Stimulated activated CD8-positive, alpha-beta memory T cell treated with anti-CD3 and anti-CD28 coated beads, Interleukin-12 subunit alpha, Interleukin-12 subunit beta, amount 100 ng/mL, for 24 hours (primary cell): ENCODE data around the gene WDR89.
A peak's percentile ranks its signal among the peaks of the same experiment; 100 is the strongest.
"Not testable (repeated sequence)": the region's sequence is repeated elsewhere in the genome, so short reads cannot be mapped to it uniquely, and the experiment has no call there.

Experiments used
- DNase-seq: peaks from one replicate; pipeline ENCODE4 v3.0.0-alpha.2; 2020; ENCODE audit errors: extremely low read depth

Gene WDR89, protein sequence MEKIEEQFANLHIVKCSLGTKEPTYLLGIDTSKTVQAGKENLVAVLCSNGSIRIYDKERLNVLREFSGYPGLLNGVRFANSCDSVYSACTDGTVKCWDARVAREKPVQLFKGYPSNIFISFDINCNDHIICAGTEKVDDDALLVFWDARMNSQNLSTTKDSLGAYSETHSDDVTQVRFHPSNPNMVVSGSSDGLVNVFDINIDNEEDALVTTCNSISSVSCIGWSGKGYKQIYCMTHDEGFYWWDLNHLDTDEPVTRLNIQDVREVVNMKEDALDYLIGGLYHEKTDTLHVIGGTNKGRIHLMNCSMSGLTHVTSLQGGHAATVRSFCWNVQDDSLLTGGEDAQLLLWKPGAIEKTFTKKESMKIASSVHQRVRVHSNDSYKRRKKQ

DNA sequence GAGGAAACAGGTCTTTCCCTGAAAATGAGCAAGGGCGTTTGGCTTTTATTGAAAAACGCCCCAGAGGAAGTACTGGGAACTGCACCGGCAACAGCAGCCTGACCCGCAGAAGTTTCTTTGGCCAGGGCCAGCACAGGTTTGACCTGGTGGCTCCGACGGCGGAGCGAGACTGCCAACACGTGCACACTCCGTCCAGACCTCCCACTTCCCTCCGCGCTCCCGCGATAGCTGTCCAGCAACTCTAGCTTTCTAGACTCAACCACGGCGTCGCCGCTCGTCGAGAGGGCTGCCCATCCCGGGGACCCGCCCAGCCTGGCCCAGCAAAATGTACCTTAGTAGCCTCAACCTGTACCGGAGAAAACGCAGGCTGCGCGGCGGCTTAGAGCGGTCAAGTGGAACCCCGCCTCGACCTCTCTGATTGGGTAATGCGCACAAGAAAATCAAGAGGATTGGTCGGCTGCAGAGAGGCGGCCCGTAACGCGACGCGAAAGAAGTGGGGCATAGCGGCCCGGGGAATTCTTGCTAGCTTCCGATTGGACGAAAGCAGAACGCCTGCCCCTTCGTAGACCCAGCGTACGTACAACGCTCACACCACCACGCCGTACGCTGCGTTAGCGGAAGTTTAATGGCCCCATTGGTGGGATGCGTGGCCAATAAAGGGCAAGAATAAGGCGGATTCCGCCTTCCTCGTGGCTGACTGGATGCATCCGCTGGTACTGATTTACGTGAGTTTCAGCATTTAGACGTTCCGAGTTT, at the start of gene WDR89:
Gene WDR89 (minus strand): TSS at position 399 of the 756 bp plus-strand sequence. CDS start 41,929 bp downstream, outside the sequence.
- peak; percentile 88 for DNase-seq

DNA sequence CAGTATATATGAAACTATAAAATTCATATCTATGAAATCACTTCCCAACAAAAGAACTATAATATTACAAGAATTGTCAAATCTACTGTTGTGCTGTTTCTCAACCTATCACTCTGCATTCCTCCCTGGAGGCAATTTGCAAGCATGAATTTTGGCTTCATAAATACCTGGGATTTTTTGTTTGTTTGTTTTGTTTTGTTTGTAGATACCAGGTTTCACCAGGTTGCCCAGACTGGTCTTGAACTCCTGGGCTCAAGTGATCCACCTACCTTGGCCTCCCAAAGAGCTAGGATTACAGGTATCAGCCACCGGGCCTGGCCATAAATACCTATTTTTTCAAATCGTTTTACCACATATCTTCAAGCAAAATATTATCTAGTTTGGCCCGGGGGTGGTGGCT, 47.5 kb upstream of the WDR89 start:
- no peak for DNase-seq

DNA sequence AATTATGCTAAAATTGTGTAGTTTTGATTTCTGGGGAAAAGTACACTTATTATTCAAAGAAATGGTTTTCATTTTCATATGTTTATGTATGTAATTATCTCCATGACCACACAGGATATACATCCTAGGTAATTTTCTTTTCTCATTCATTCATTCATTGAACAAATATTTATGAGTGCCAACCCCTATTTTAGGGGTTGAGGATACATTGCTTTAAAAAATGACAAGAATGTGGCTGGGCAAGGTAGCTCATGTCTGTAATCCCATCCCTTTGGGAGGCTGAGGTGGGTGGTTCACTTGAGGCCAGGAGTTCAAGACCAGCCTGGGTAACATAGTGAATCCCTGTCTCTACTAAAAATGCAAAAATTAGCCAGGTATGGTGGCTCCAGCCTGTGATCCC, 45.3 kb upstream of the WDR89 start:
- DNase-seq: no peak

DNA sequence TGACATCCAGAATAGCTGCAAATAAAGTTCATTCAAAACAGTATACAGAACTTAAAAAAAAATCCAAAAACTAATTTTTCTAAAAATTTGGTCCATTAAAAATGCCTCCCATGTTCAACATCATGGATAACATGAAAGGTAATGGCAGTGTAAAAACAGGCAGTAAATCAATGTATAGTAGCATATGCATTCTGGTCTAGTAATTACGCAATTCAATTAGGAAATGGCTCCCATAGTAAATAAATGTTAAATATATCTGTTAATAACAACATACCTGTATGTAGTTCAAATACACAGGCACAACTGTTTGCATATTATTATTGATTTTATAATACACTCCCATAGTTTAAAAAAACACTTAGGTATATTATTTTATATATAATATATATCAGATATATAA, 43.7 kb upstream of the WDR89 start:
- no peak for DNase-seq

DNA sequence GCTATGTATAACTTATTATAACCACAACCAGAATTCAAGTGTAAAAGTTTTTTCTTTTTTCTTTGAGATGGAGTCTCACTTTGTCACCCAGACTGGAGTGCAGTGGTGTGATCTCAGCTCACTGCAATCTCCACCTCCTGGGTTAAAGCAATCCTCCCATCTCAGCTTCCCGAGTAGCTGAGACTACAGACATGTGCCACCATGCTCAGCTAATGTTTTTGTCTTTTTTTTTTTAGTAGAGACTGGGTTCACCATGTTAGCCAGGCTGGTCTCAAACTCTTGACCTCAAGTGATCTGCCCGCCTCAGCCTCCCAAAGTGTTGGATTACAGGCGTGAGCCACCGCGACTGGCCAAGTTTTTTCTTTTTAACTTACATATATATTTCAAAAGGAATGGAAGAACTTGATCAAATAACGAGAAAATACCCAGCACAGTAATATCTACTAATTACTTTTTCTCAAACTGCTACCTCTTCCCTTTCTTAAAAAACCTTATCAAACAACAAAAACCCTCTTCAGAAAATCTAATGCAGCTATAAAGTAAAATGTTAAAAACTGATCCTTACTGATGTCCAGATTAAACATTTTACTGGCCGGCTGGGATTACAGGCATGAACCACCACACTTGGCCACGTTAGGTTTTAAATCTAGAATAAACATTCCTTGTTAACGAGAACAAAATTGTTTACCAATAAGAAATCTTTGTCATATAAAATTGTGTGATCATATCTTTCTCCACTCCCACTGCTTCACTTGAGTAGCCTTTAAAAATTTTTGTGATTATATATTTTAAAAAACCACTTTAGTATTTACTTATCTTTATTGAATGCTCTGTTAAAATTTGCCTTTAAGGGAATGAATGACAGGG, 41.3 kb upstream of the WDR89 start:
- no peak for DNase-seq

DNA sequence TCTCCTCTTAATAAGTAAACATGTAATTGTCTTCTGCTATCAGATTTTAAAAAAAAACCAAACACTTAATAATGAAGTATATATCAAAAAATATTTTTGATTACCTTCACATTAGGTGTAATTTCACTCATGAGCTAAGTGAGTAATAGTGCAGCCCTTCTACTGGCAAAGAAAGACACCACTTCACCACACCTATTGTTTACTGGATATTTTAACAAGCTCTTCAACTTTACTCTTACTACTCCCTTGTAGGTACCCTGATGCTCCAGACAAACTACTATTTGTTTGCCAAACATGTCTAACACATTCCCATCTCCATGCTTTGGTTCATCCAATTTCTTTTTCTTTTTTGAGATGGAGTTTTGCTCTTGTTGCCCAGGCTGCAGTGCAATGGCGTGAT, 36.9 kb upstream of the WDR89 start:
- no peak for DNase-seq

DNA sequence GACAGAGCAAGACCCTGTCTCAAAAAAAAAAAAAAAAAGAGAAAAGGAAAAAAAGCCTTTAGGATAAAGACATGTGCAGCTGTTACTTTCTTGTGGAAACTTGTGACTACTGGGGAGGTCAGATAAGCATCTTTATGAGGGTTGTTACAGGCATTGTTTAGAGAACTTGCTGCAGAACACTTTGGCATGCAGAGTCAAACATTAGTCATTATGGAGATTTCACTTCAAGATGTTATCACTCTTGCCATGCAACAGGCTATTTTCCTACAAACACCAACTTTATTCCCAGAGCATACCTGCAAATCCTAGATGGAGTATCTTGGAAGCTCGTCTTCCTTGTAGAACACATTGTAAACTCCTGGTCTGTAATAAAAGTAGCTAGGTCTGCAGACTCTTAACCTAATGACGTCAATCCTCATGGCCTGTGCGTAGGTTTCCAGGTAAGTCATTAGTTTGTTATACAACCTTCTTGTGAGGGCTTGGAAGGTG, 36.3 kb upstream of the WDR89 start:
- DNase-seq: no peak

DNA sequence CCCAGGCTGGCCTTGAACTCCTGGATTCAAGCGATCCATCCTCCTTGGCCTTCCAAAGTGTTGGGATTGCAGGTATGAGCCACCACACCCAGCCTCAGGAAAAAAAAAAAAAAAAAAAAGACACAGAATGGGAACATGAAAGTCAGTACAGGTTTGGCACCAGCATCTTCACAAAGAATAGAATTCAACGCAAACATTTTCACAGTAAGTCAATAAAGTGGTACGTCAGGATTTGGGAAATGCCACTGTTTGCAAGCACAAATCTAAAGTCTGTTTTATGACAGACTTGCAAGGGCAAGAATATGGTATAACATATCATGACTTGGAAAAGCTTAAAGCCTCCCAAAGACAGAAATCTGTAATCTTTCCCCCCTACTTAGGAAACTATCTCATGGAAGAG, 34.9 kb upstream of the WDR89 start:
- no peak for DNase-seq

DNA sequence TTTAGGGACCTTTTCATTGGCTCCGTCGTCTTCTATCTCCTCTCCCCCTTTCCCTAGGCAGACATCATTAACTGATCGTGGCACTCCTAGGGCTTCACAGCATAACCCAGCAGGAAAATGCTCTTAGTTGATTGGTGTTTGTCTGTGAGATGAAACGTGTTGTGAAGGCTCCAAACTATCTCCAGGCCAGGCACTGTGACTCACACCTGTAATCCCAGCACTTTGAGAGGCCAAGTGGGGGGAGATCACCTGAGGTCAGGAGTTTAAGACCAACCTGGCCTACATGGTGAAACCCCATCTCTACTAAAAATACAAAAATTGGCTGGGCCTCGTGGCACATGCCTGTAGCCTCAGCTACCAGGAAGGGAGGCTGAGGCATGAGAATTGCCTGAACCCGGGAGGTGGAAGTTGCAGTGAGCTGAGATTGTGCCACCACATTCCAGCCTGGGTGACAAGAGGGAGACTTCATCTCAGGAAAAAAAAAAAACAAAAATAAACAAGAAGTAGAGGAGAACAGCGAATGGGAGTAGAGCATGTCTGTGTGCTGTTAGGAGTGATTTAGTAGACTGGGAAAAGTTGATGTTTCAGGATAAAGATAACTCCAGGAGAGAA, 32.3 kb upstream of the WDR89 start:
- no peak for DNase-seq

DNA sequence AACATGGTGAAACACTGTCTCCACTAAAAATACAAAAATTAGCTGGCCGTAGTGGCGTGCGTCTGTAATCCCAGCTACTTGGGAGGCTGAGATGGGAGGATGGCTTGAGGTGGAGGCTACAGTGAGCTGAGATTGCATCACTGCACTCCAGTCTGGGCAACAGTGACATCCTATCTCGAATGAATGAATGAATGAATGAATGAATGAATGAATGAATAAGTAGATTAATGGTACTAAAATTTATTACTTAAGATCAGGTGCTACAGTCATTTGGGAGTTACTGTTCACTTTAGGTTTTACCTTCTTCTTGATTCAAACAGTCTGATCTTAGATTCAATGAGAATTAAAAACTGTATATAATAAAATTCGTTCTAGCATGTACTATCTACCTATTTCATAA, 31.6 kb upstream of the WDR89 start:
- DNase-seq: no peak

DNA sequence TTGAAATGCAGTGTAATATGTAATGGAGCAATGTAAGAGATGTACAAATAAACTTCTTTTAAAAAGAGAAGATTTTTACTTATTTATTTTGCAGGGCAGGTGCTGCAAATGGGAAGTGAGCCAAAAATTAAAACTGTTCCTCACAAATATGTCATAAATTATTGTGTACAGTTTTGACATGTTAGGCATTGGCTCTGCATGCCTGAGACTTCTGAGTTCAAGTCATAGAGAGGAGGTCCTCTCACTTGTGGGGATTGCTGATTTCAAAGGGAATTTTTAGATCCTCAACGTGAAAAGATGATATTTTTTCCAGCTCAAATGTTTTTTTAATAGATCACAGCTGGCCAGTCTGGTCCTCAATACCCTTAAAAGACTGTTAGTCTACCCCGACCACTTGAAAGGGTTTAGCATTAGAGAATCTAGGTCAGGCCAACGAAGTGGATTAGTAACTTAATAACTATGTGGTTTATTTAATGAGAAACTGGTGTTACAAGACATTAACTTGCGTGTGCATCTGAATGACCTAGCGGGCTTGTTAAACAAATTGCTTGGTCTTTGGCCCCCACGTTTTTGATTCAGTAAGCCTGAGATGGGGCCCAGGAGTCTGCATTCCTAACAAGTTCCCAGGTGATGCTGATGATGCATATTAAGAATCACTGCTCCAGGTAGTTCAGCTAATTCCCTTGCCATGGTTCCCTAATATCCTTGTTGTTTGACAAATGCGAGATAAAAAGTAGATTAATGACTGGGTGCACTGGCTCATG, 30.9 kb upstream of the WDR89 start:
- no peak for DNase-seq

DNA sequence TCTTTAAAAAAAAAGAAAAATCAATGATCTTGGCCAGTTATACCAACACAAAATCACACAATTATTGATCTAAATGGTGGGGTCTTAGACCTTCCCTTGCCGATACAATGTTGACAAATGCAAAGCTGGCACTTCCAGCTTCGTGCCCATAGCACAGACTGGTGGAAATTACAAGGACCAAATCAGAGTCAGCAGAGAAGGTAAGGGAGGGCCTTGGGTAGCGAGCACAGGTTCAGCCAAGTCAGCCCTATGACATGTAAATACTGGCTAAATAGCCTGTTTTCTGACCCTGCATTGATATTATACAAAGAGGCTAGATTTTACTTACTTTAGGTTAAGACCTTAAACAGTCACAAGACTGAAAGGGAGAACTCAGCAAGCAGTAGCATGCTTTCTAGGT, 30.3 kb upstream of the WDR89 start:
- DNase-seq: no peak

DNA sequence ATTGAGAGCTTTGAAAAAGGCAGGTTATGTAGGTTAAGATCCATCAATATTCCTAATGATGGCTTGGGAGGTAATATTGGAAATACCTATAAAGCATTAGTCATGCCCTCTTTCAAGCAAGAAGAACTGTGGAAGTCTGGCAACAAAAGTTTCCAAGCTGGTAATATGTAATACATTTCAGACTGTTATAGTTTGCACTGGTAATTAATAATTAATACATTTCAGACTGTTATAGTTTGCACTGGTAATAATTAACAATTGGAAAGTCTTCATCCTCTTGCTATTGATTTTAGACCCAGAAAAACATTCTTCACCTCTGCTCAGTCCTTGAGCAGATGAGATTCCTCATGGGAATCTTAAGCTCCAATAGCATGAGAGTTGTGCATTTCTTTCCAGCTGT, 29.0 kb upstream of the WDR89 start:
- no peak for DNase-seq

DNA sequence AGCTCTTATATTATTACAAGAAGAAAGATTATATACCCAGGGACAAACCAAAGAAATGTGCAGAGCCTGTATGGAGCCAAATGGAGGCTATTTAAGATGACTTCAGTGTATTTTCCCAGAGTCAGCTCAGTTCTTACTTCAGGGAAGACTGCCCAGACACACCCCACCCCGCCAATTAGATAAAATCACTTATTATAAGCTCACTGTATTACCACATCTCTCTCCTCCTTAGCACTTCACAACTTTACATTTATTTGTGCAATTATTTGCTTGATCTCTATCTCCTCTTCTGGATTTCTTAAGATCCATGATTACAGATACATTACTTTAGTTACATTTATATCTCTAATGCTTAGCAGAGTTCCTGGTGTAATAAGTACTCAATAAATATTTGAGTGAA, 24.7 kb upstream of the WDR89 start:
- no peak for DNase-seq

DNA sequence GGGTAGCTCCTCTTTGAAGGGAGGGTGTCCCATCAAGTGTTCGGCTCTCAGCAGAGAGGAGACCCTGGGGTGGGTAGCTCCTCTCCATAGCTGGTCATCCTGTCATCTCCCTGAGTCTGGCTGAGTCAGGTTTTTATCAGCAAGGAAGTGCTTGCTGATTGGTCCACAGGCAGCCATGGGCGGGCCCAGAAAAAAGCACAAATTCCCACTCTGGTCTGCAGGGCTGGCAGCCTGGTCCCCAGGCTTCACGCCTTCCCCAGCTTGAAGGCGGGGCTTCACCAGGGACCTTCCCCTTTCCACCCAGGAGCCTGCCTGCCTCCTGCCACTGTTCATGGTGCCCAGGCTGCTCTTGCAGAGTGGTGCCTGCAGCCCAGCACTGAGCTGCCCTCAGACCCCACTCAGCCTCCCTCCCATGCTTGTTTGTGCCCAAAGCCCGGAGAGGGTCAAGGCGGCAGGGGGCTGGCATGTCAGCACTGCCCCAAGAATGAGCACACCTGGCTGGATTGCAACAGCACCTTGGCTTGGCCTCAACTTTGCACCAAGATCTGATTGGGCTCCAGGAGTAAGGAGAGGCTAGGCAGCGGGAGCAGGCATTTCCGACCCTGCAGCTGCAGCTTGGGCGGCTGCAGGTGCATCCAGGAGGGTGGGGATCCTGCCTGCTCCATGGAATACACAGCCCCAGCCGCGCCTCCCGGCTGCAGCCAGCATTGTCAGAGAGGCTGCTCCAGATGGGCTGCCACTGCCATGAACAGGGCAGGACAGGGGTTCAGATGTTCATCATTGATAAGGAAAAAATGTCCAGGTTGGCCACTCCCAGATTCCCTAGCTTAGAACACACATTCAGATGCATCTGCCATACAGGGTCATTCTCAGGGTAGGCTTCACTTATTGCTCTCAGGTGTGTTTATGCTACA, 22.0 kb upstream of the WDR89 start:
- no peak for DNase-seq

DNA sequence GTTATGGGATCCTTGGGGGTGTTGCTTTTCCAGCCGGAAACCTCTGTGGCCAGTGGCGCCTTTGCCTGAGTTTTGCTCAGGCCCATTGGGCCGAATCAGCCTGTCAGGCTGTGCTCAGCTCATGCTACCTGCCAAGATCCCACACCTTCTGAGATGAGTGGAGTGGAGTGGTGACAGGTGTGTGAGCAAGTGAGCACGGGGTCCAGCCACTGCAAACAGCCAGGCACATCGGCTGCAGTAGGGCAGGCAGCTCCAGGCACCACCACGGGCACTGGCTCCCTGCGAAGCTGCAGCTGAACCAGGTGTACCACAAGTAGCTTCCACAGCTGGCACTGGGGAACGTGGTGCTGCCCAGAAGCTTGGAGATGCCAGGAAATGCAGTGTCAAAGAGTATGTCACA, 21.1 kb upstream of the WDR89 start:
- DNase-seq: no peak

DNA sequence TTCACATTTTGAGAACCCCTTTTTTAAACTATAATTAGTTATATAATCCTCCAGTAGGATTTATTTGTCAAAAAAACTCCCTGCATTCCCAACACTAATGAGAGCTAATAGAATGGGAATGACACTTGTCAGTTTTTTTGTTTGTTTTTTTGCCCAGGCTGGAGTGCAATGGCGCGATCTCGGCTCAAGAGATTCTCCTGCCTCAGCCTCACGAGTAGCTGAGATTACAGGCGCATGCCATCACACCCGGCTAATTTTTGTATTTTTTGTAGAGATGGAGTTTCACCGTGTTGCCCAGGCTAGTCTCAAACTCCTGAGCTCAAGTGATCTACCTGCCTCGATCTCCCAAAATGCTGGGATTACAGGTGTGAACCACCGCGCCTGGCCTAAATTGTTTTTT, 20.2 kb upstream of the WDR89 start:
- not testable (repeated sequence) for DNase-seq

DNA sequence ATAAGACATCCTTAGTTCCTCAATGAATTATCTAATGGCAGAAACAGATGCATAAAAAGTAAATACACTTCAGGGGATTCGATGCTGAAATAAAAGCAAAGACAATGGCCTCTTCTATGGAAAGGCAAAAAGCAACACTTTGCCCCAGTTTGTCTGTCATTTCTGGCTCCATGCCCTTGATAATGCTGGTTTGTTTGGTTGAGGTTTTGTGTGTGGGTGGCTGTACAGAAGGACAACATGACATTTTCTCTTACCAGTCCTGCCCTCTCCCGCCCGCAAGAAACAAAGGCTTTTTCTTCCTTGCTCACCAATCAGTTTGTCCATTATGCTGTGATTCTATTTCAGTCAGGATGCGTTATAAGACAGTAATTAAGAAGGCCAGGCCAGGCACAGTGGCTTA, 18.1 kb upstream of the WDR89 start:
- DNase-seq: no peak

DNA sequence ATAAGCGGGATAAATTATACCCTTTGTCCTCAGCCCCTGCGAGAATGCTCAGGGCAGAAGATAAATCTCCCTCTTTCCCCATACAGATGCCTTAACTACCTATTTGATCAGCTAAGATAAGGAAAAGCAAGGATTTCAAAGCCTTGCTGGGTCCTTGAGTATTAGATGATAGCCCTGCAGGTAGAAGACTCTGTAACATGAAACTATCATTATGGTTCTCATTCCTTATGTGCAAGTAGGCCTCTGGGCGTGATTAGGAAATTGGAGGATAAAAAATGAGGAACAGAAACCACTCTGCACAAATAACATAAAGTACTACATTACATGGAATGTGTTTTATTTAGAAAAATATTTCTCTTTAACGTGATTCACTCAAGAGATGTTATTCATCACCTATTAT, 14.5 kb upstream of the WDR89 start:
- DNase-seq: no peak

DNA sequence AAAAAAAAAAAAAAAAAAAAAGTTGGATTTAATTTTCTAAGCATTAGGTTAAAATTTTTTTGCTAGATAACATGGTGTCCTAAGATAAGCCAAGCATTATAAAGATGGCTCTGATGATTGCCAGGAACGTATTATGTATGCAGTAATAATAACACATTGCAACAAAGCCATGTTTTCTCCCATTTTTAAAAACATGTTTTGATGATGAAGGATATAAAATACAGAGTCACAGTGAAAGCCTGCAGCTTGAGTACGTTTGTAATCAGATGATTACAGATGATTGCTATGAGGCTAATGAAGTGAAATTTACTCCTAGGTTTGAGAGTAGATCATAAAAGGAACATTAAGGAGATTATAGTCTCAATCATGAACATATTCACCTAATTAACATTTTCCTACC, 13.3 kb upstream of the WDR89 start:
- DNase-seq: no peak
